Neural progenitor cell (in vitro differentiated cells): ENCODE data around the gene RNASE7. TPM values are rescaled to one million over a fixed set of nuclear protein-coding genes. Genes with fewer than 3 reads are reported as not detected.

Source experiments
- DNase-seq: peaks from one replicate; pipeline ENCODE4 v3.0.0-alpha.2; 2016; ENCODE audit warnings: low spot score
- H2AFZ ChIP-seq: fragments of 200-600 bp; sonication (generic); replicated peaks from 2 replicates; pipeline ENCODE4 v1.6.1; 2016; ENCODE audit warnings: antibody characterized with exemption
- H3F3A ChIP-seq: fragments of 200-600 bp; sonication (generic); 2 replicates; pipeline ENCODE4 v1.6.1; 2016; ENCODE audit warnings: antibody characterized with exemption, low read depth
- H3K27ac ChIP-seq: fragments of 200-600 bp; sonication (generic); 2 replicates; pipeline ENCODE4 v1.5.1; 2016; ENCODE audit warnings: mild to moderate bottlenecking
- H3K27me3 ChIP-seq: fragments of 200-600 bp; sonication (generic); 2 replicates; pipeline ENCODE4 v1.6.1; 2016; ENCODE audit warnings: mild to moderate bottlenecking, moderate library complexity
- H3K36me3 ChIP-seq: fragments of 200-600 bp; sonication (generic); 2 replicates; pipeline ENCODE4 v1.5.1; 2016
- H3K4me1 ChIP-seq: fragments of 200-600 bp; sonication (generic); 2 replicates; pipeline ENCODE4 v1.6.1; 2016; ENCODE audit warnings: mixed run types
- H3K4me2 ChIP-seq: fragments of 200-600 bp; sonication (generic); 2 replicates; pipeline ENCODE4 v1.6.1; 2016
- H3K4me3 ChIP-seq: fragments of 200-600 bp; sonication (generic); 2 replicates; pipeline ENCODE4 v1.5.1; 2016
- H3K79me2 ChIP-seq: fragments of 200-600 bp; sonication (generic); 2 replicates; pipeline ENCODE4 v1.6.1; 2016; ENCODE audit warnings: low read depth
- H3K9ac ChIP-seq: fragments of 200-600 bp; sonication (generic); 2 replicates; pipeline ENCODE4 v1.6.1; 2016
- H3K9me3 ChIP-seq: fragments of 200-600 bp; sonication (generic); 2 replicates; pipeline ENCODE4 v1.5.1; 2016; ENCODE audit warnings: low read depth
- H4K20me1 ChIP-seq: fragments of 200-600 bp; sonication (generic); 2 replicates; pipeline ENCODE4 v1.6.1; 2016; ENCODE audit warnings: low read depth
- H3K27ac Mint-ChIP-seq: 3 replicates; pipeline ENCODE4 v1.8.0; 2021; ENCODE audit warnings: mixed read lengths
- H3K27me3 Mint-ChIP-seq: 2 replicates; pipeline ENCODE4 v1.8.0; 2022; ENCODE audit warnings: low read depth, mild to moderate bottlenecking, inconsistent platforms, moderate library complexity, mixed read lengths; ENCODE audit not compliant: insufficient read depth
- H3K36me3 Mint-ChIP-seq: 3 replicates; pipeline ENCODE4 v1.8.0; 2021; ENCODE audit warnings: mixed read lengths
- H3K4me1 Mint-ChIP-seq: 3 replicates; pipeline ENCODE4 v1.8.0; 2021; ENCODE audit warnings: mixed read lengths
- H3K4me3 Mint-ChIP-seq: 3 replicates; pipeline ENCODE4 v1.8.0; 2021; ENCODE audit warnings: mild to moderate bottlenecking, moderate library complexity, mixed read lengths
- H3K9me3 Mint-ChIP-seq: 3 replicates; pipeline ENCODE4 v1.8.0; 2020; ENCODE audit warnings: mixed read lengths
- EZH2 ChIP-seq: fragments of 200-600 bp; sonication (generic); IDR thresholded peaks from 2 replicates; pipeline ENCODE4 v1.6.1; 2017; ENCODE audit warnings: antibody characterized with exemption, mild to moderate bottlenecking, moderate library complexity
- EZH2phosphoT487 ChIP-seq: fragments of 200-600 bp; sonication (generic); IDR thresholded peaks from 2 replicates; pipeline ENCODE4 v1.6.1; 2017; ENCODE audit warnings: antibody characterized with exemption
- total RNA-seq: library from RNA; depleted of rRNA; stranded (reverse); fragments of >200 nt; gene quantifications from 2 replicates; pipeline ENCODE4 v1.2.3, GENCODE V29; 2015; ENCODE audit warnings: low replicate concordance
- TF ChIP-seq, protein P1 (sequence below): fragments of 200-600 bp; sonication (generic); IDR thresholded peaks from 2 replicates; pipeline ENCODE4 v1.5.1; 2017; ENCODE audit warnings: antibody characterized with exemption, mild to moderate bottlenecking

RNASE7 gene
- total RNA-seq, 1 donor from 2014 or later = not detected

DNA sequence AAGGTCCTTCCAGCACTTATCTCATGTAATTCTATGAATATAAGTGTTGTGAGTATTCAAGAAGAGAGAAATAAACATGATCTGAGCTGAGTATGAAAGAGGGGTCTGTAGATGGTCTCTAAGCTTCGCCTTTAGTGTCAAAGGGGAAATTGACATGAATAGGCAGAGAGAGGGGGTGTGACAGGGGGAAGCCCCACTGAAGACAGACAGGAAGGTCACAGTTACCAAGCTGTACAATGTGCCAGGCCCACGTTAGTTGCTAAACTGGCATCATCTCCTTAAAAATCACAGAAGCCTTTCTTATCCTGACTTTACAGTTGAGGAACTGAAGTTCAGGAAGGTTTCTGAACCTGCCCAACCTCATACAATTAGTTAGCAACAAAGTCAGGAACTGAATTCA is 35.5 kb downstream of the RNASE7 start:
- no peak overlapping the region for H2AFZ ChIP-seq
- no peak overlapping the region for H3K4me3 ChIP-seq
- Mint-ChIP-seq H3K9me3 (no peaks in the 10 kb centered on the region), H3K4me3 (peak overlapping the region; percentile 42), H3K4me1 (peaks cover 5% of the 10 kb centered on the region), H3K27ac (peak overlapping the region; percentile 8), H3K27me3 (peaks cover 2% of the 10 kb centered on the region), H3K36me3 (peaks cover 53% of the 10 kb centered on the region)
- no peaks in the 10 kb centered on the region for H3K27me3 ChIP-seq
- no peak overlapping the region for H3K27ac ChIP-seq
- TF ChIP-seq, protein P1, sequence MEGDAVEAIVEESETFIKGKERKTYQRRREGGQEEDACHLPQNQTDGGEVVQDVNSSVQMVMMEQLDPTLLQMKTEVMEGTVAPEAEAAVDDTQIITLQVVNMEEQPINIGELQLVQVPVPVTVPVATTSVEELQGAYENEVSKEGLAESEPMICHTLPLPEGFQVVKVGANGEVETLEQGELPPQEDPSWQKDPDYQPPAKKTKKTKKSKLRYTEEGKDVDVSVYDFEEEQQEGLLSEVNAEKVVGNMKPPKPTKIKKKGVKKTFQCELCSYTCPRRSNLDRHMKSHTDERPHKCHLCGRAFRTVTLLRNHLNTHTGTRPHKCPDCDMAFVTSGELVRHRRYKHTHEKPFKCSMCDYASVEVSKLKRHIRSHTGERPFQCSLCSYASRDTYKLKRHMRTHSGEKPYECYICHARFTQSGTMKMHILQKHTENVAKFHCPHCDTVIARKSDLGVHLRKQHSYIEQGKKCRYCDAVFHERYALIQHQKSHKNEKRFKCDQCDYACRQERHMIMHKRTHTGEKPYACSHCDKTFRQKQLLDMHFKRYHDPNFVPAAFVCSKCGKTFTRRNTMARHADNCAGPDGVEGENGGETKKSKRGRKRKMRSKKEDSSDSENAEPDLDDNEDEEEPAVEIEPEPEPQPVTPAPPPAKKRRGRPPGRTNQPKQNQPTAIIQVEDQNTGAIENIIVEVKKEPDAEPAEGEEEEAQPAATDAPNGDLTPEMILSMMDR = no peak
- H3K9ac ChIP-seq = no peak overlapping the region
- H3K4me1 ChIP-seq = no peaks in the 10 kb centered on the region
- H3K36me3 ChIP-seq = no peaks in the 10 kb centered on the region
- no peaks in the 10 kb centered on the region for H3F3A ChIP-seq
- DNase-seq = no peak
- H4K20me1 ChIP-seq = peaks cover 3% of the 10 kb centered on the region
- H3K9me3 ChIP-seq = no peaks in the 10 kb centered on the region
- H3K4me2 ChIP-seq = no peak overlapping the region
- H3K79me2 ChIP-seq = peaks cover 6% of the 10 kb centered on the region

DNA sequence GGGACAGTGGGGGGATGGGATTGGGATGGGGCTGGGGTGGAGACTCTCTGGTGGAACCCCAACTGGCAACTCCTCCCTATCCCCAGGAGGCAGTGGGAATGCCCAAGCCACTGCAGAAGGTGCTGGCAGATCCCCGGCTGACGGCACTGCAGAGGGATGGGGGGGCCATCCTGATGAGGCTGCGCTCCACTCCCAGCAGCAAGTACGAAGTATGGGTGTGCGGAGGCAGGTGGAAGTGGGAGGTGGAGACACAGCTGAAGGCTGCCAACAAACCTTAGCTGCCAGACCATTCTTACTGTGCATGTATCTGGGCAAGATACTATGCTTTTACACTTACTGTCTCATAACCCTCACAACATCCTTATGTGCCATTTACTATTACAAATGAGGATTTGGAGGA is 36.1 kb downstream of the RNASE7 start:
- Mint-ChIP-seq H3K36me3 (peaks cover 55% of the 10 kb centered on the region), H3K4me3 (no peak overlapping the region), H3K27me3 (peaks cover 2% of the 10 kb centered on the region), H3K9me3 (no peaks in the 10 kb centered on the region), H3K4me1 (peaks cover 2% of the 10 kb centered on the region), H3K27ac (no peak overlapping the region)
- no peak overlapping the region for H3K4me3 ChIP-seq
- no peaks in the 10 kb centered on the region for H3K79me2 ChIP-seq
- no peaks in the 10 kb centered on the region for H3F3A ChIP-seq
- H3K27me3 ChIP-seq = no peaks in the 10 kb centered on the region
- no peak for TF ChIP-seq EZH2phosphoT487
- TF ChIP-seq, protein P1 = no peak
- no peak for TF ChIP-seq EZH2
- no peak overlapping the region for H3K9ac ChIP-seq
- peaks cover 2% of the 10 kb centered on the region for H3K36me3 ChIP-seq
- H4K20me1 ChIP-seq = no peaks in the 10 kb centered on the region
- no peak overlapping the region for H2AFZ ChIP-seq
- no peaks in the 10 kb centered on the region for H3K4me1 ChIP-seq
- H3K9me3 ChIP-seq = no peaks in the 10 kb centered on the region
- DNase-seq = no peak
- no peak overlapping the region for H3K27ac ChIP-seq
- H3K4me2 ChIP-seq = no peak overlapping the region

DNA sequence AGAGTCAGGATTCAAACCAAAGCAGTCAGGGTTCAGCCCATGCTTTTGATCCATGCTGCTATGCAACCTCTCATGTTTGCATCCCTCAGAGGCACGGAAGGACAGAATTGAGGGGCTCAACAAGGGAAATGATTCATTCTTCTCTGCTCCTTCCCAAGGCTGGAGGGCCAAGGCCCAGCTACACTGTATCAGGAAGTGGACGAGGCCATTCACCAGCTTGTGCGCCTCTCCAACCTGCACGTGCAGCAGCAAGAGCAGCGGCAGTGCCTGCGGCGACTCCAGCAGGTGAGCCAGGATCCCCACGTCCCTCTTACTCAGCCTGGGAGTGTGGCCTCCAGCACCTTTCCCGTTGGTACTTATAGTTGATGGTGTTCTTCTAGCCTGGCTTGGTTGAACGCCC is 36.6 kb downstream of the RNASE7 start:
- Mint-ChIP-seq H3K27me3 (peaks cover 2% of the 10 kb centered on the region), H3K36me3 (peaks cover 52% of the 10 kb centered on the region), H3K9me3 (no peaks in the 10 kb centered on the region), H3K4me1 (no peaks in the 10 kb centered on the region), H3K4me3 (no peak overlapping the region), H3K27ac (no peak overlapping the region)
- H4K20me1 ChIP-seq = no peaks in the 10 kb centered on the region
- H3K27me3 ChIP-seq = no peaks in the 10 kb centered on the region
- no peak overlapping the region for H3K4me3 ChIP-seq
- no peak overlapping the region for H3K4me2 ChIP-seq
- H3F3A ChIP-seq = no peaks in the 10 kb centered on the region
- H2AFZ ChIP-seq = no peak overlapping the region
- H3K9ac ChIP-seq = no peak overlapping the region
- DNase-seq = no peak
- H3K36me3 ChIP-seq = peaks cover 2% of the 10 kb centered on the region
- no peaks in the 10 kb centered on the region for H3K4me1 ChIP-seq
- no peaks in the 10 kb centered on the region for H3K79me2 ChIP-seq
- no peak for TF ChIP-seq EZH2
- TF ChIP-seq, protein P1 = no peak
- no peak for TF ChIP-seq EZH2phosphoT487
- H3K27ac ChIP-seq = no peak overlapping the region
- no peaks in the 10 kb centered on the region for H3K9me3 ChIP-seq
